T-helper 22 cell (primary cell): ENCODE measurements around the gene OLFML1.

Source experiments
- DNase-seq: peaks from one replicate; pipeline ENCODE4 v3.0.0-alpha.2; 2020; ENCODE audit warnings: low read depth

Gene OLFML1

DNA sequence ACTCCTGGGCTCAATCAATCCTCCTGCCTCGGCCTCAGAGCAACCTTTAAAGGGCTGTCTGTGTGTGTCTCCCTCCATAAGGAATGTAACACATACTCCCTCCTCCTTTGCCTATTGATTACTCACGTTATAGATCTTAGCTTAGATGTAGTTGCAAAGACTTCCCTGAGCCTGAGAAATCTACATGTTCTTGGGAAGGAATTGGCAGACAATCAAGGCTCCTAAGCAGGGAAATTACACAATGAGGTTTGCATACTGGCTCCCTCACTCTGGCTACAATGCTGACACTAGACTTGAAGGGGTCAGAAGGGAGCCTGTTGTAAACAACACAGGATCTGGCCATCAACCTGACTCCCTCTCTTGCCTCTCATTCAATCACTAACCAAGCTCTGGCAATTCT lies 5.2 kb upstream of the OLFML1 start:
- DNase-seq = no peak

GRCh38 chr11:7484131-7484530 lies 1.2 kb upstream of the OLFML1 start:
- DNase-seq = no peak

DNA sequence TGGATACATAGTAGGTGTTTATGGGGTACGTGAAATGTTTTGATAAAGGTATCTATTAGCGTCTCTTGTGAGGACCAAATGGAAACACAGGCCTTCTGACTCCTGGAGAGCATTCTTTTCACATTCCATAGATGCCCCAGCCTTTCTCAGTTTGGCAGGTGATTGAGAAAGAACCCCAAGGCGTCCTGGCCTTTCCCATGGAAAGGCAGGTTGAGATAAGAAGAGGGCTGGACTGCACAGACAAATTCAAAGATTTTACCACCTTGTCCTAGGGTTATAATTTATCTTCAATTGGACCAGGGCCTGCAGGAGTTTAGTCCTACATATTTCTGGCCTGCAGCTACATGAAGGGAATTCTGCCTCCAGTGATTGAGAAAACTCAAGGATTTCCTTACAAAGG lies 661 bp upstream of the OLFML1 start:
- no peak for DNase-seq

DNA sequence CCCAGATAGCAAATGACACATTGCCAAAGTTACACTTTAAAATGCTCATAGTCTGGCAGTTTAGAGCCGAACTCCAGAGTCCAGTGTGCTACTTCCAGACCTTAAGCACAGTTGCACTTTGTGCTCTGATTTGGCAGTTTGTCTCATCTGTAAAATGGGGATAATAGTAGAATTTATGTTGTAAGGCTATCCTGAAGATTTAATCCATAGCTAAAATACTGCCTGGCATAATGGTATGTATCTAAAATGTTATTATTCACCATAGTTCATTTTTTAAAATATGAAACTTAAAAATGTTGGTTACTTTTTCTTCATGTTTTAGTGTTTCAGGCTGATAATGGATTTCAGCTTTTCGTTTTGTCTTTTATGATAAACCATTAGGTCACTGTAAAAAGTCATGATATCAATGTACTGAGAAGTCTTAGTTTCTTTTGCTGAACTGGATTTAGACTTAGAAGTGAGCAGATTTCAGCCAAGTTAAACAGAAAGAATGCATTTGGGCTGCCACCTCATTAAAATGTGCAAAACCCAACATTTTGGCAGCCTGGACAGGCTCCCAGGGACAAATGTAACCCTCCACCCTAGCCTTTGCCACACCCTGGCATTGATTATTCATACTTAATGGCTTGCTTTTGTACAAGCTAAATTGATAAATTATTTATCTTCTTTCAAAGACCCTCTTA lies 933 bp downstream of the OLFML1 start:
- DNase-seq = no peak

DNA sequence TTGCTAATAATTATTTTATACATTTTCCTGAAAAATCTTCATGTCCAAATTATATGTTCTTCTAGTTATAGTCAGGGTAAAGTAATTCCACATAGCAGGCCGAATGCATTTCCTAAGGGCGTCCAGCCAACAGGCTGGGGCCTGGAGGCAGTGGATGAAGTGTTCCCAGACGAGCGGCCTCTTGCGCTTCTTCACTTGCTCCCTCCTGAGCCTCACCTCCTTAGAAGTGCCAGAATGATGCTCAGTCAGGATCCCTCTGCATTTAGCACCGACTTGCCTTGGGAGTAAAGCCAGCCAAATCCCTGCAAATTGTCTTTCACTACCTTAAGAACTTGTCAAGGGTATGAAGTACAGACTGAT lies 1.5 kb downstream of the OLFML1 start:
- no peak for DNase-seq

- DNase-seq = no peak
Observed at GRCh38 chr11:7487360-7487759, 2.1 kb downstream of the OLFML1 start.

DNA sequence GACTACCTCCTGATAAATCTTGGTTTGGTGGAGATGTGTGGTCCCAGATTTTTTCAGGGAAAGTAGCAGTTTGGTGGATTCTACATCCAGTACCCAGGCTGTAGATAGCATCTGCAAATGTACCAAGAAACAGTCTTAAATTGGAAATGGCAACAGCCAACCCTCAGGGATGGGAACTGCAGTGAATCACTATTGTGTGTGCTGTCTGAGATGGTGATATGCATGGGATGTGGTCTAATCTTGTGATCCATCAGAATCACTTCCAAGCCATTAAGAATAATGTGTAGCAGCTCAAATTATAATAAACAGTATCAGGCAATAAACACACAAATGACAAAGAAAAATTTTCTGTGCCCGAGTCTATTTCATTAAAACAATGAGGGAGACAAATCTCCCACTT lies 3.4 kb downstream of the OLFML1 start:
- no peak for DNase-seq

GRCh38 chr11:7489376-7489775 lies 4.1 kb downstream of the OLFML1 start:
- DNase-seq = no peak

DNA sequence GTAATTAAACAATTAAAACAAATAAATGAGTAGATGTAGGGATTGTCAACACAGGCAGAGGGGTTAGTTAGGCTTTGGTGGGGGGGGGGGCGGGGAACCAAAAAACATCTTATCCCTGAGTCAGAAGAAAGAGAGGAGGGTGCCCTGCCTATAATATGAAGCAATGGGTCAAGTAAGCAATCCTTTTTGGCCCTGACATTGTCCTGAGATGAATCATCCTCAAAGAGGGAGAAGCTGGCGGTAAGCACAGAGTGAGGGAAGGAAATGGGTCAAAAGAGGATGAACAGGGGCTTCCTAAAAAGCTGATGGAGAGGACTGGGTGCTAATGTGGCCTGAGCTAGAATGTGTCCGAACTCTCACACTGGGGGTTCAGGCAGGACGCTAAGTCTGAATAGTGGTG lies 4.7 kb downstream of the OLFML1 start:
- no peak for DNase-seq

DNA sequence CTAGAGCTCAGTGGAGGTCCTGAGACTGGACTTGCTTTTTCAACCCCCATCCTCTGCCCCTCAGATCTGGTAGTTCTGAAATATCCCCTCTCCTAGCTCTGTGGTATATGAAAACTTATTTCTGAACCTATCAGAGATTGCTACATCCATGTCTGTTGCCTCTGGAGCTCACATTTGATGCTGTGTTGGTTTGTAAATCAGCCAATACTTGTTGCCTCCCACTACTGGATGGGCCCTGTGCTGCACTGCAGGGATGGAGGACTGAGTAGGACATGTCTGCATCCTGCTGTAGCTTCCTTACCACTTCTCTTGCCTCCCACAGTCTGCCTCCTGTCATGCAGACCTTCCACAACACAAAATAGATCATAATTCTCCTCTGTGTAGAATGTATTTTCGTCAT lies 5.2 kb downstream of the OLFML1 start:
- DNase-seq = no peak

GRCh38 chr11:7492253-7492652 lies 6.9 kb downstream of the OLFML1 start:
- no peak for DNase-seq

GRCh38 chr11:7493670-7494069 lies 8.4 kb downstream of the OLFML1 start:
- DNase-seq = no peak

GRCh38 chr11:7494086-7494745 lies 8.9 kb downstream of the OLFML1 start:
- no peak for DNase-seq

GRCh38 chr11:7495882-7496551 lies 10.7 kb downstream of the OLFML1 start:
- DNase-seq = no peak

DNA sequence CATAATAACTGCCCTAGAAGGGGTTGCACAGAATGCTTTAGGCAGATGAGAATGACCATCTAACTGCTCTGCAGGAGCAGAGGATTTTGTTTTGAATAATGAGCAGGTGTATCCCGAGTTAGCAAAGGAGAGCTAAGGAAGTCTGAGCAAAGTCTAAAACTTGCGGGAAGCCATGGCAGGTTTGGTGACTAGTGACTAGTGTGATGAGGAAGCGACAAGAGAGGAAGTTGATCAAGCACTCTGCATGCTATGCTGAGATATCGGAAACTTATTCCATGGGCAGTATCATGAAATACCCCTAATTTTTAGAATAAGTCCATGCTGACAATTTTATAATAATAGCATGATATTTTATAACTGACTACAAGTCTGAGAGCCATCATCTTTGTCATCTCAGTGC lies 12.9 kb downstream of the OLFML1 start:
- no peak for DNase-seq

DNA sequence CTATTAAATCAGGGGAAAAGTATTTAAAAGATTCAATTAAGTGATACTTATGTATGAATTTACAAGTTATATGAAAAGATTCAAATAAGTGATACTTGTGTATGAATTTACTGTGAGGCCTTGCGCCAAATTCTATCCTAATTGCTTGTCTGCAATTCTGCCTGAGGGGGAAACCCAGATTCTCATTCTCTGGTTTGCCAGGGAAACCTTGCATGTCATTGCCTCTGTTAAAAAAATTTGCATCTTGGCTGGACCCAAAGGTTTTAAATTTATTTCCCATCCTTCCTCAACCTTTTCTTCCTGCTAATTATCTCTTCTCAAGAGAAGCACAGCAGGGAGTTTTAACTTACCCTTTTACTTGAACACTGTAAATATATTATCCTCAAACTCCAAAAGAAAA lies 13.8 kb downstream of the OLFML1 start:
- no peak for DNase-seq

DNA sequence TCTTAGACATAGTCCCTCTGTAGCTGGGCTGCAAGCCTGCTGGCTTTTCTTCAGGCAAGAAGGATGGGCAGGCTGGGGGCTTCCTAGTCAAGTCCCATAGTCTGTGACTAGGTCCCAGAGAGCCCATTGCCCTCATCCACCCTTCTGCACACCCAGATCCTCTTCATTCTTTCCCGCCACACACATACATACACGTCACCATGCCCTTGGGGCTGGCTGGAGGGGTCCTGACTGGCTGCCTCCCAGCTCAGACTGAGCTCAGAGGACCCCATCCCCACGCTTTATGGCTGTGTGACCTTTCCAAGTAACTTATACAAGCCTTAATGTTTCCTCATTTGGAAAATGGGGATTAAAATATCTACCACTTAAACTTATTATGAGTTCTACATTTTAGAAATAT lies 14.9 kb downstream of the OLFML1 start:
- no peak for DNase-seq

DNA sequence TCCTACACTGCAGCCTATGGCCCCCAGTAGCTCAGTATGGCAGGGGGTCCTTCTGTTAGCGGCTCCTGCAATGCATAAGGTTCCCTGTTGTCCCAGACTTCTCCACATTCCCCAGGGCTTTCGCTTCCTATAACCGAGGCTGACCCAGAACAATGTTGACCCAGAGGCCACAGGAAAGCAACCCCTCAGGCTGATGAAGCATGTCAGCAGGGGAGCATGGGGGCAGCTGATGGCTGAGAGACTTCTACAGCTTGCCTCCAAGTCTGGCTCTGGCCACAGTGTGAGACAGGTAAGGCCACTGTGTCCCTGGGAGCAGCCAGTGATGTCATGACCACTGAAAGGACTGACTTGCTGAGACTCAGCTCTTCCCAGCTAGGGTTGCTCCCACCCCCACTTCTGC lies 15.9 kb downstream of the OLFML1 start:
- DNase-seq = no peak

DNA sequence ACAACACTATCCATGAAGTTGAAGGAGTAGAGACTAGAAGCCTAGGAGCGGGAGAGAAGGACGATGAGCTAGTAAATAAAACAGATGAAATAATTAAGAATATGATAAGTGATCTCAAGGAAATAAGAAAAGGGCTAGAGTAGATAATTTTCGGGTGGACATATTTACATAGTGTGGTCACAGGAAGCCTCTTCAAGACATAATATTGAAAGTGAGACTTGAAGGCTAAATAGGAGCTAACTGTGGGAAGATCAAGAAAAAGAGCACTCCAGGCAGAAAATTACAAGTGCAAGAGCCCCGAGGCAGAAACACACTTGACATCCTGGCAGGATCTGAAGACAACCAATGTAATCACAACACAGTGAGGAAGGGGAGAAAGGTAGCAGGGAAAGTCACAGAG lies 16.6 kb downstream of the OLFML1 start:
- no peak for DNase-seq

- no peak for DNase-seq
Observed at GRCh38 chr11:7506243-7506642, 20.9 kb downstream of the OLFML1 start.

DNA sequence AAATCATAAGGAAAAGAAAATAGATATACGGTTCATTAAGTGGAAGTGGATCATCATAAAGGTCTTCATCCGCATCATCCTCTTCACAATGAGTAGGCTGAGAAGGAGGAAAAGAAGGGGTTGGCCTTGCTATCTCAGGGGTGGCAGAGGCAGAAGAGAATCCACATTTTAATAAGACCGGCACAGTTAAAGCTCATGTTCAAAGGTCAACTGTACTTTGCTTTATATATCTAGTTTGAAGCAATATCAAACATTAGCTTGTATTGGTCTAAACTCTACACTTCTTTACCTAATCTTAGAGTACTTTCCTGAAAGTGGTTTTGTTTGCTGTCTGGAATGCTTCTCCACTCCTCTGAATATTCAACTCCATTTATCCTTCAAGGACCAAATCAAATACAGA lies 22.8 kb downstream of the OLFML1 start:
- DNase-seq = no peak

DNA sequence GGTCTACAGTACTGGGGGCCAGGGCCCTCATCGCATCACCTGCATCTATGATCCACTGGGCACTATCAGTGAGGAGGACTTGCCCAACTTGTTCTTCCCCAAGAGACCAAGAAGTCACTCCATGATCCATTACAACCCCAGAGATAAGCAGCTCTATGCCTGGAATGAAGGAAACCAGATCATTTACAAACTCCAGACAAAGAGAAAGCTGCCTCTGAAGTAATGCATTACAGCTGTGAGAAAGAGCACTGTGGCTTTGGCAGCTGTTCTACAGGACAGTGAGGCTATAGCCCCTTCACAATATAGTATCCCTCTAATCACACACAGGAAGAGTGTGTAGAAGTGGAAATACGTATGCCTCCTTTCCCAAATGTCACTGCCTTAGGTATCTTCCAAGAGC lies 24.7 kb downstream of the OLFML1 start:
- DNase-seq = no peak

GRCh38 chr11:7511401-7511800 lies 26.1 kb downstream of the OLFML1 start:
- DNase-seq = no peak
